HG03175 (cell line): ENCODE data around the gene SPDYC.
"Not testable (repeated sequence)": the region's sequence is repeated elsewhere in the genome, so short reads cannot be mapped to it uniquely, and the experiment has no call there.

Experiments used
- ATAC-seq: cut with Tn5 transposase; IDR thresholded peaks from one replicate; pipeline ENCODE4 v1.9.1; 2021; ENCODE audit warnings: mild to moderate bottlenecking, moderate library complexity; ENCODE audit not compliant: unreplicated experiment

SPDYC gene

GRCh38 chr11:65167656-65168055 lies 2.4 kb upstream of the SPDYC start:
- no peak for ATAC-seq

GRCh38 chr11:65169164-65169641 lies 830 bp upstream of the SPDYC start:
- ATAC-seq, result no peak

GRCh38 chr11:65172600-65172999 lies 2.6 kb downstream of the SPDYC start:
- ATAC-seq, result no peak

- not testable (repeated sequence) for ATAC-seq
Measured at GRCh38 chr11:65174571-65175010, 4.6 kb downstream of the SPDYC start.

GRCh38 chr11:65180877-65181568 lies 11.0 kb downstream of the SPDYC start:
- ATAC-seq, result peak; percentile 66

DNA sequence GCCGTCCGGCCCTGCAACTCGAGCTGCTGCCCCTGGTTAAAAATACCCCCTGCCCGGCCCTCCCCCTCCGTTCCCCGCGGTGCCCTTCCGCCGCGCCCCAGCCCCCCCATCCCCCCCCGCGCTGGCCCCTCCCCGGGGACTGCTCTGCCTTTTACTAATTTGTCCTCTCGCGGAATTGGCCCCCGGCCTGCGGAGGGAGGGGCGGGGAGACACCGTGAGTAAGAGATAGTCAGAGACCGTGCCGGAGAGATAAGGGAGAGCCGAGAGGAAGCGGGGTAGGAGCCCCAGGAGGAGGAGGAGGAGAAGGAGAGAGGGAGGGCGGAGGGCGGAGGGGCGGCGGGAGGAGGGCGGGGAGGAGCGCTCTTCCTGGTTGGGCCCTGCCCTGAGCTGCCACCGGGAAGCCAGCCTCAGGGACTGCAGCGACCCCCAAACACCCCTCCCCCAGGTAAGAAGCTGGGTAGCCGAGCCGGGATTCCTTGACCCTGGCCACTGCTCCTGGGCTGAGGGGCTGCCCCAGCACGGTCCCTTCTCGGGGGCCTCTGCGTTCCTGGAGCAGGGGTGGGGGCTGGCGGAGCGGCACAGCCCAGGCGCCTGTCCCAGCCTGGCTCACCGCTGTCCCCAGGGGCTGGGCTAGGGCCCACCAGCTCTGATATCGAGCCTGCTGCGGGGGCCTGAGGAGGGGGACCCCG lies 11.7 kb downstream of the SPDYC start, which contains the start of gene CAPN1:
Gene CAPN1 (plus strand): TSS at position 360 of the 689 bp plus-strand sequence. CDS start 774 bp downstream, outside the sequence.
- peak; percentile 43 for ATAC-seq

DNA sequence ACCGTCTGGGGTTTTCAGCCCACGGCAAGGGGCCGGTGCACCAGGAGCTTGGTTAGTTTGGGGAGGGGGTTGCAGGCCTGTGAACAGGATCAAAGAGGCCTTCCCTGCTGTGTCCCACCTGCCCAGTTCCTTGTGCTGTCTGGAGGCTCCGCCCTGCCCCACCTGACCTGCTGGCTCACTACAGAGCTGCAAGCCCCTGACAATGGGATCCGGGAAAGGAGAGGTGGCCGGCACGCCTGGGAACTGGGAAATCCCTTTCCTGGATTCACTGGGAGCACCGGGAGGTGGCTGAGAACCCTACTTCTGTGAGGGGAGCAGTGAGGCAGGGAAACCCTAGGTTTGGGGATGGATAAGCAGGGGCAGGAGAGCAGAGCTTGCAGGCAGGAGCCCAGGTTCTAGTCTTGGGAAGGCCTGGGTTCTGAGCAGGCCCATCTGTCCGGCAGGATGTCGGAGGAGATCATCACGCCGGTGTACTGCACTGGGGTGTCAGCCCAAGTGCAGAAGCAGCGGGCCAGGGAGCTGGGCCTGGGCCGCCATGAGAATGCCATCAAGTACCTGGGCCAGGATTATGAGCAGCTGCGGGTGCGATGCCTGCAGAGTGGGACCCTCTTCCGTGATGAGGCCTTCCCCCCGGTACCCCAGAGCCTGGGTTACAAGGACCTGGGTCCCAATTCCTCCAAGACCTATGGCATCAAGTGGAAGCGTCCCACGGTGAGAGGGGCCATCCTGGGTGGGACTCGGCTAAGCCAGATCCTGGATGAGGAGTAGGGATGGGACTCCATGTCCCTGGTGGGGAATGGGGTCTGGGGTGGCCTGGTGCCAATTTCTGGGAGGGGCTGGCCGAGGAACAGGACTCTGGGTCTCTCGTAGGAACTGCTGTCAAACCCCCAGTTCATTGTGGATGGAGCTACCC lies 12.5 kb downstream of the SPDYC start:
- no peak for ATAC-seq

GRCh38 chr11:65183201-65183891 lies 13.3 kb downstream of the SPDYC start:
- ATAC-seq, result no peak

- no peak for ATAC-seq
Measured at GRCh38 chr11:65184146-65184545, 14.1 kb downstream of the SPDYC start.

DNA sequence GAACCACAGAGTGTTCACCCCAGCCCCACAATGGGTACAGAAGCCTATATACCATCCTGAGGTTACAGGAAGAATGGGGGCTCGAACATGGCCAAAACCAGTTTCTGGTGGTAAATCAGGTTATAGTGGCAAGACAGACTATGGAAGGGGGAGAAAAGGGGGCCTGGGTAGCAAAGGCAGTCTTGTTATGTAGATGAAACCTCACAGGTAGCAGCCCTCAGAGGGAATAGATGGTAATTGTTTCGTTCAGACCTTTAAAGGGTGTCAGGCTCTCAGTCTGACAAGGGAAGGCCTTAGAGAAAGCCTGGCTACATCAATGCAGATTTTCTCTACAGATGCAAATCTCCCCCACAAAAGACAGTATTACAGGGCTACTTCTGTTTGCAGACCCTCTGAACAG lies 15.1 kb downstream of the SPDYC start:
- no peak for ATAC-seq

DNA sequence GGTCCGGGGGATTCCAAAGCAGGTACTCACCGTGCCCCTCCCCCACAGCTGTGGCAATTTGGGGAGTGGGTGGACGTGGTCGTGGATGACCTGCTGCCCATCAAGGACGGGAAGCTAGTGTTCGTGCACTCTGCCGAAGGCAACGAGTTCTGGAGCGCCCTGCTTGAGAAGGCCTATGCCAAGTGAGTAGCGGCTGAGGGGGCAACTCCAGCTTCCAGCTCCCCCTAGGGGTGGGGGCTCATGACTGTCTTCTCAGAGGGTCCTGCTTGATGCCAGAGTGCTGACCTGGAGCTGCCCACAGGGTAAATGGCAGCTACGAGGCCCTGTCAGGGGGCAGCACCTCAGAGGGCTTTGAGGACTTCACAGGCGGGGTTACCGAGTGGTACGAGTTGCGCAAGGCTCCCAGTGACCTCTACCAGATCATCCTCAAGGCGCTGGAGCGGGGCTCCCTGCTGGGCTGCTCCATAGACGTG lies 15.9 kb downstream of the SPDYC start:
- no peak for ATAC-seq

DNA sequence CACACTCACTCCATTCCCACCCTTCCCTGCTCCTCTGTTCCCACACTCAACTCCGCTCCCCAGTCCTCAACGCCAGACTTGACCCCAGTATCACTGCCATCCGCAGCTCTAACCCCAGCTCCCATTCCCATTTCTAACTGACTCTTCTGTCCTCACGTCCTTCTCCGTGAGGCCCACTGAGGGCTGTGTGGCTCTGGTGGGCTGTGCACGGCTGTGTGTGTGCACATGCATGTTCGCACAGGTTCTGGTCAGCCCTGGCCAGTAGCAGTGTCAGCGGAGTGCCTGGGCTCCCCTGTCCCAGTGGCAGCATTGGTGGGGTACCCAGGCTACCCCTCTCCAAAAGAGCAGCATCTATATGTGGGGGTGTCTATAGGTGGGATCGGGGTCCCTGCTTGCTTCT lies 16.7 kb downstream of the SPDYC start:
- no peak for ATAC-seq

DNA sequence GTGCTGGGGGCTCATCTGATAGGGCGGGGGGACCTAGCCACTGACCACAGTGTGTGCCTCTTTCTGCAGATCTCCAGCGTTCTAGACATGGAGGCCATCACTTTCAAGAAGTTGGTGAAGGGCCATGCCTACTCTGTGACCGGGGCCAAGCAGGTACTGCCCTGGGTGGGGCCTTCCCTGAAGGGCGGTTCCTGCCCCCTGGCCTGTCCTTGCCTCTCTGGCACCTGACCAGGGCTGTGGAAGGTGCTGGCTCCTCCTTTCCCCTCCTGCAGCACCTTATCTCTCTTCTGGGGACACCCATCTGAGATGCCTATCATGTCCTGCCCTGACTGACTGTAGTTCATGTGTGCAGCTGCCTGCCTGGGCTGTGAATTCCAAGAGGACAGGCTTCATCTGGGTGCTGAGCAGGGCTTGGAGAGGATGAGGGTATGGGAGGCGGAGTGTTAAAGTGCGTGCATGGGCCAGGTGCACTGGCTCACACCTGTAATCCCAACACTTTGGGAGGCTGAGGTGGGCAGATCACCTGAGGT lies 17.2 kb downstream of the SPDYC start:
- ATAC-seq, result no peak

DNA sequence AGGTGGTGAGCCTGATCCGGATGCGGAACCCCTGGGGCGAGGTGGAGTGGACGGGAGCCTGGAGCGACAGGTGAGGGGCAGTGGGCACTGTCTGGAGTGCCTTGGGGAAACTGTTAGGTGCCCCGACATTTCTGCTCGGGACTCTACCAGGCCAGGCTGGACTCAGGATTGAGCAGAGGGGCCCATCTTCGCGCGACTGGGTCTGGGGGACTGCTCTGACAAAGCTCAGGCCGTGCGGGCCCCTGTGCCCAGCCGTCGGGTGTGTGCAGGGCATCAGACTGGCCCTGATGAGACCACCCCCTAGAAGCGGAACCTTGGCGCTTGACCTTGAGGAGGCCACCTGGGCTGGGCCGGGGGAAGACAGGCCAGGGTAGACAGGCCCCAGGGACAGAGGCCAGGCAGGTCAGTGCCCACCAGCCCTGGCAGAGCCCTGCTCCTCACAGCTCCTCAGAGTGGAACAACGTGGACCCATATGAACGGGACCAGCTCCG lies 18.0 kb downstream of the SPDYC start:
- ATAC-seq, result no peak

DNA sequence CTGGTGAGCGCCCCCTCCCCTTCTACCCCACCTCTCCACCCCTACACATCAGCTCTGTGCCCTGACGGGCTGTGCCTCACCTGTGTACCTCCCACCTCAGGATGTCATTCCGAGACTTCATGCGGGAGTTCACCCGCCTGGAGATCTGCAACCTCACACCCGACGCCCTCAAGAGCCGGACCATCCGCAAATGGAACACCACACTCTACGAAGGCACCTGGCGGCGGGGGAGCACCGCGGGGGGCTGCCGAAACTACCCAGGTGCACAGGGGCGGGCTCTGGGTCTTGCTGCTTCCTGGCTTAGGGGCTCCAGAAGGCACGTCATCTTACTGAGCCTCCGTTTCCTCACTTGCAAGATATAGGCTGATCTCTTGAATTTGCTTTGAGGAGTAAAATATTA lies 18.5 kb downstream of the SPDYC start:
- ATAC-seq, result no peak

GRCh38 chr11:65189191-65189590 lies 19.2 kb downstream of the SPDYC start:
- ATAC-seq, result no peak

DNA sequence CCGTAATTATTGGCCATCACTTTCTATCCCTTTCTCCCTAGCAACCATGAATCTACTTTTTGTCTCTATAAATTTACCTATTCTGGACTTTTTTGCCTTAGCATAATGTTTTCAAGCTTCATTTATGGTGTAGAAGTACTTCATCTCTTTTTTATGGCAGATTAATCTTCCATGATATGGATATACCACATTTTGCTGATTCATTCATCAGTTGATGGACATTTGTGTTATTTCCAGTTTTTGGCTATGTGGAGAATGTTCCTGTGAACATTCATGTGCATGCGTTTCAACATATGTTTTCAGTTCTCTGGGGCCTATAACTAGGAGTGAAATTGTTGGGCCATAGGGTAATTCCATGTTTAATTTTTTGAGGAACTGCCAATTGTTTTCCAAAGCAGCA lies 24.5 kb downstream of the SPDYC start:
- no peak for ATAC-seq

DNA sequence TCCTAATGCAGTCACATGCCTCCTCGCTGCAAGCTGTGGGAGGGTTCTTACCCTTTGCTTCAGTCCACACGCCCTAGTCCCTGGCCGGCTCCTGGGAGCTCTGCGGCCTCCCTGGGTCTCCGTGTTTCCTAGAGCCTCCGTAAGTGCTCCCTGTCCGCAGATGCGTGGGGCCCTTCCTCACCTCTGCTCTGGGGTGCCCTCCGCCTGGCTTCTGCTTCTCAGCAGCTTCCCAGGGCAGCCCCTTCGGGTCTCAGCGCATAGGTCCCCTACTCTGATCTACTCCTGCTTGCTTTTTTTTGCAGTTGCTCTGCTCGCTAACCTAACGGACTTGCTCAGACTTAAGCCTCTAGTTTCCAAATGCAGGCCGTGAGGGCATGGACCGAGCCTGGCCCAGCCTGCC lies 34.1 kb downstream of the SPDYC start:
- no peak for ATAC-seq

- ATAC-seq, result no peak
Measured at GRCh38 chr11:65204646-65205601, 34.9 kb downstream of the SPDYC start.
